DND-41 (cell line): ENCODE results near the gene TPH1.

ENCODE experiments used
- ATAC-seq: fragments of 200-7000 bp; cut with Tn5 transposase; 3 replicates; pipeline ENCODE4 v1.9.1; 2021; ENCODE audit warnings: low read depth; ENCODE audit not compliant: insufficient read depth
- DNase-seq: peaks from one replicate; pipeline ENCODE4 v3.0.0-alpha.2; 2020
- H2AFZ ChIP-seq: 2 replicates; pipeline ENCODE4 v1.6.0; 2012; ENCODE audit warnings: low read depth, low read length
- H3K27ac ChIP-seq: 2 replicates; pipeline ENCODE4 v1.5.1; 2012; ENCODE audit warnings: low read length, inconsistent platforms
- H3K27me3 ChIP-seq: fragments of 200-600 bp; sonication (generic); 2 replicates; pipeline ENCODE4 v1.6.0; 2012; ENCODE audit warnings: low read length, mild to moderate bottlenecking, inconsistent platforms; ENCODE audit not compliant: insufficient read depth, poor library complexity
- H3K36me3 ChIP-seq: 2 replicates; pipeline ENCODE4 v1.5.1; 2012; ENCODE audit warnings: low read length, inconsistent platforms; ENCODE audit not compliant: insufficient read depth
- H3K4me1 ChIP-seq: 2 replicates; pipeline ENCODE4 v1.5.1; 2012; ENCODE audit warnings: mild to moderate bottlenecking, low read length; ENCODE audit not compliant: insufficient read depth
- H3K4me2 ChIP-seq: 2 replicates; pipeline ENCODE4 v1.6.0; 2012; ENCODE audit warnings: mild to moderate bottlenecking, moderate library complexity, low read length, inconsistent platforms; ENCODE audit not compliant: insufficient read depth
- H3K4me3 ChIP-seq, 2 experiments: fragments of 200-600 bp in 1 of 2; shearing (Covaris generic) in 1 of 2; 2 replicates each; pipeline ENCODE4 v1.5.1; 2012 to 2016; ENCODE audit warnings: inconsistent platforms in 2 of 2, low read length in 2 of 2, mild to moderate bottlenecking in 2 of 2, low read depth in 1 of 2, moderate library complexity in 1 of 2
- H3K79me2 ChIP-seq: 2 replicates; pipeline ENCODE4 v1.6.0; 2012; ENCODE audit warnings: low read length, inconsistent platforms; ENCODE audit not compliant: insufficient read depth
- H3K9ac ChIP-seq: 2 replicates; pipeline ENCODE4 v1.6.0; 2012; ENCODE audit warnings: low read depth, mild to moderate bottlenecking, inconsistent platforms, low read length, moderate library complexity
- H3K9me3 ChIP-seq: 2 replicates; pipeline ENCODE4 v1.5.1; 2012; ENCODE audit warnings: low read length, moderate library complexity, mild to moderate bottlenecking, inconsistent platforms; ENCODE audit not compliant: insufficient read depth, severe bottlenecking
- H4K20me1 ChIP-seq: 2 replicates; pipeline ENCODE4 v1.6.0; 2012; ENCODE audit warnings: low read length; ENCODE audit not compliant: insufficient read depth
- EZH2 ChIP-seq: IDR thresholded peaks from 3 replicates; pipeline ENCODE4 v1.6.1; 2012; ENCODE audit warnings: borderline replicate concordance, low read depth, mild to moderate bottlenecking, moderate library complexity, low read length, inconsistent platforms; ENCODE audit not compliant: severe bottlenecking
- TF ChIP-seq, protein P1 (sequence below): IDR thresholded peaks from 2 replicates; pipeline ENCODE4 v1.5.1; 2012; ENCODE audit warnings: borderline replicate concordance, low read length, moderate library complexity, mild to moderate bottlenecking; ENCODE audit not compliant: poor library complexity, severe bottlenecking; ENCODE audit errors: extremely low read depth

TPH1 gene

DNA sequence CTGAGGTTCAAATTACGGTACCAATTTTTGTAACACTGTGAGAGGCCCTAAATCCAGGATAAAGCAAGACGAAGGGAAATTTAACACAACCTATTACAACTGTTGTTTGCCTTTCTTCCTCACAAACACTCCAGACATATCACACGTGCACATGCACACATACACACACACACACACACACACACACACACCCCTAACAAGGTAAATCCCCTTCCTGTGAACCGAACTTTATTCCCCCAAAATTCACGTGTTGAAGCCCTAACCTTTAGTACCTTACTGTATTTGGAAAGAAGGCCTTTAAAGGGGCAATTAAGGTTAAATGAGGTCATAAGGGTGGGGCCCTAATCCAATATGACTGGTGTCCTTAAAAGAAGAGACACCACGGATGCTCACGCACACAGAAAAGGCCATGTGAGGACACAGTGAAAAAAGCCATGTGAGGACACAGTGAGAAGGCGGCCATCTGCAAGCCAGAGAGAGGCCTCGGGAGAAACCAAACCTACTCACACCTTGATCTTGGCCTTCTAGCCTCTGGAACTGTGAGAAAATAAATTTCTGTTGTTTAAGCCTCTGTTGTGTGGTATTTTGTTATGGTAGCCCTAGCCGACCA is 35.0 kb downstream of the TPH1 start:
- no peaks in the 10 kb centered on the region for H3K27me3 ChIP-seq
- H3K9me3 ChIP-seq = no peaks in the 10 kb centered on the region
- H3K4me3 ChIP-seq = peak overlapping the region in 1 of 2 experiments; percentile 73; a peak in 2 of 4 replicates
- H3K36me3 ChIP-seq = peaks cover 6% of the 10 kb centered on the region
- peak overlapping the region; percentile 96 for H3K4me2 ChIP-seq
- no peak overlapping the region for H3K9ac ChIP-seq
- H3K27ac ChIP-seq = no peak overlapping the region
- DNase-seq (no peak), ATAC-seq (no peak)
- TF ChIP-seq EZH2 = no peak
- TF ChIP-seq, protein P1, sequence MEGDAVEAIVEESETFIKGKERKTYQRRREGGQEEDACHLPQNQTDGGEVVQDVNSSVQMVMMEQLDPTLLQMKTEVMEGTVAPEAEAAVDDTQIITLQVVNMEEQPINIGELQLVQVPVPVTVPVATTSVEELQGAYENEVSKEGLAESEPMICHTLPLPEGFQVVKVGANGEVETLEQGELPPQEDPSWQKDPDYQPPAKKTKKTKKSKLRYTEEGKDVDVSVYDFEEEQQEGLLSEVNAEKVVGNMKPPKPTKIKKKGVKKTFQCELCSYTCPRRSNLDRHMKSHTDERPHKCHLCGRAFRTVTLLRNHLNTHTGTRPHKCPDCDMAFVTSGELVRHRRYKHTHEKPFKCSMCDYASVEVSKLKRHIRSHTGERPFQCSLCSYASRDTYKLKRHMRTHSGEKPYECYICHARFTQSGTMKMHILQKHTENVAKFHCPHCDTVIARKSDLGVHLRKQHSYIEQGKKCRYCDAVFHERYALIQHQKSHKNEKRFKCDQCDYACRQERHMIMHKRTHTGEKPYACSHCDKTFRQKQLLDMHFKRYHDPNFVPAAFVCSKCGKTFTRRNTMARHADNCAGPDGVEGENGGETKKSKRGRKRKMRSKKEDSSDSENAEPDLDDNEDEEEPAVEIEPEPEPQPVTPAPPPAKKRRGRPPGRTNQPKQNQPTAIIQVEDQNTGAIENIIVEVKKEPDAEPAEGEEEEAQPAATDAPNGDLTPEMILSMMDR = no peak
- H4K20me1 ChIP-seq = no peaks in the 10 kb centered on the region
- H3K4me1 ChIP-seq = peaks cover 33% of the 10 kb centered on the region
- no peak overlapping the region for H2AFZ ChIP-seq
- H3K79me2 ChIP-seq = peaks cover 22% of the 10 kb centered on the region

DNA sequence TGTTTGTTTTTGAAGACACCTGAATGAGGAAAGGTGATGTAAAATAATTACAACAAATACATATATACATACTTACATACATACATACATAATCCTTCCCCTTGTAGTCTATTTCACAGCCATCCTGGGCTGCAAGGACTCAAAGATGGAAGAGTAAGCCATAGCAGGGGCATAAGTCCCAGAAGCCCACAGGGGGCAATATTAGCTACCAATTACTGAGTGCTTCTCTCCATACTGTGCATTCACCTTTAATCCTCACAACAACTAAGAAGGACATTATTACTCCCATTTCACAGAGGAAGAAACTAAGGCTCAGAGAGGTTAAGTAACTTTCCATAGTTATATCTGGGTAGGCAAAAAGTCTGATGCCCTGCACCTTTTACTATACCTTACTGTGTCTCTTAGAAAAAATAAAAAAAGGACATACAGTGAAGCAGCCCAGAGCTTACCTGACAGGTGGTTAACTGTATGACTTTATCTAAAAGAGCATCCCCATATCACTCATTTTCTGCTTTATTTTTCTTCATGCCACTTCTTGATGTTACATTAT is 35.9 kb downstream of the TPH1 start:
- H3K9ac ChIP-seq = no peak overlapping the region
- no peak overlapping the region for H2AFZ ChIP-seq
- H3K27me3 ChIP-seq = no peaks in the 10 kb centered on the region
- TF ChIP-seq, protein P1 = peak; percentile 36
- no peak for TF ChIP-seq EZH2
- peaks cover 22% of the 10 kb centered on the region for H3K79me2 ChIP-seq
- no peak overlapping the region for H3K4me3 ChIP-seq
- H3K36me3 ChIP-seq = peaks cover 15% of the 10 kb centered on the region
- DNase-seq = no peak
- H3K4me2 ChIP-seq = no peak overlapping the region
- H3K4me1 ChIP-seq = peaks cover 33% of the 10 kb centered on the region
- no peak overlapping the region for H3K27ac ChIP-seq
- H4K20me1 ChIP-seq = no peaks in the 10 kb centered on the region
- no peak for ATAC-seq
- no peaks in the 10 kb centered on the region for H3K9me3 ChIP-seq

DNA sequence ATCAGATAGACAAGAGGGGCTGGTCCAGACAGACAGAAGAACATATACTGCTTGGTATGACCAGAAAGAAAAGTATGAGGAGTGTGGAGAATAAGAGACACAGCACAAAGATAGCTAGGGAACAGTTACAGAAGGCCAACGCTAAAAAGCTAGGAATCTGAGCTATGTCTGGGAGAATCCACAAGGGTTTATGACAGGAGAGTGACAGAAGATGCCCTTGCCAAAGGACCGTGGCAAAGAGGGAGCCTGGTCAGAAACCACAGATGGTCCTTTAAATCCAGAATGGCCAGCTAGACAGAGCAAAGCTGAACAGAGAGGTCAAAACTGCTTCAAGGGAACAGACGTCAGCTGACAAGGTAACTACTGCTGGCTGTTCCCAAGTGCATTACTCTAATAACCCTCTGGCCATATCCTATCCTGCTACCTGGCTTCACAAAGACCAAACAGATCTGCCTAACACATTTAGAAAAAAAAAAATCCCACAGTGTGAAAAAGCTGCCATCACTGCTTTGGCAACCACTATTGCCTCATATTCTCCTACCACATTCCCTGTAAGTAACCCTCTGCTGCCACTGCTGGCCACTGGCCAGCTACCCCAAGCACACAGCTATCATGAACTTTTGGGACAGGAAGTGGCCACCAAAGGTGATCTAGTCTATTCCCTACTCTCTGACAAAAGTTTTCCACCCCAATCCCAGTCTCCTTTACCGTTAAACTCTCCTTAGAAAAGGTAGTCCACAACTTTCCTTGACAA is 40.5 kb downstream of the TPH1 start:
- H3K9ac ChIP-seq = no peak overlapping the region
- no peaks in the 10 kb centered on the region for H3K9me3 ChIP-seq
- no peaks in the 10 kb centered on the region for H3K27me3 ChIP-seq
- H3K4me3 ChIP-seq = no peak overlapping the region
- H3K27ac ChIP-seq = no peak overlapping the region
- no peak overlapping the region for H3K4me2 ChIP-seq
- ATAC-seq = no peak
- H3K79me2 ChIP-seq = peaks cover 2% of the 10 kb centered on the region; the same call in 1 of the 2 replicates
- no peaks in the 10 kb centered on the region for H4K20me1 ChIP-seq
- H3K36me3 ChIP-seq = peaks cover 47% of the 10 kb centered on the region
- no peak for TF ChIP-seq EZH2
- TF ChIP-seq, protein P1 = no peak
- H2AFZ ChIP-seq = no peak overlapping the region
- DNase-seq = no peak
- no peaks in the 10 kb centered on the region for H3K4me1 ChIP-seq
